H1 (cell line): Measurements from ENCODE around the gene RAPGEF1. TPM values are rescaled to one million over a fixed set of nuclear protein-coding genes. Genes with fewer than 3 reads are reported as not detected.

ENCODE experiments used
- CTCF ChIA-PET: fragments of 300-600 bp; sonication (Branson Sonifier 250); formaldehyde crosslinking; loops from one replicate; lab custom pipeline; 2021; ENCODE audit not compliant: partially characterized antibody; lab: Charles Lee
- POLR2A ChIA-PET: fragments of 300-600 bp; sonication (Branson Sonifier 250); formaldehyde crosslinking; loops from one replicate; lab custom pipeline; 2021; ENCODE audit warnings: inconsistent platforms; ENCODE audit not compliant: partially characterized antibody; lab: Charles Lee
- DNase-seq, 2 experiments: peaks; one replicate each; pipeline versions ENCODE4 v3.0.0 to v3.0.0-alpha.2; 2010 to 2022; ENCODE audit warnings: low spot score in 2 of 2, low read depth in 1 of 2, mixed read lengths in 1 of 2
- FAIRE-seq: peaks from 2 replicates; lab custom pipeline; 2011; peaks lifted over from hg19 to GRCh38; lab: Jason Lieb, UNC
- H2AFZ ChIP-seq: 2 replicates; pipeline ENCODE4 v1.8.1; 2012; ENCODE audit warnings: low read length, inconsistent platforms
- H2AK5ac ChIP-seq: 2 replicates; pipeline ENCODE4 v1.6.1; 2013; ENCODE audit warnings: low read depth, low read length
- H2BK120ac ChIP-seq: replicated peaks from 2 replicates; pipeline ENCODE3; 2013; ENCODE audit warnings: low read depth, low read length, inconsistent platforms
- H2BK12ac ChIP-seq: 2 replicates; pipeline ENCODE4 v1.6.1; 2013; ENCODE audit warnings: low read depth, low read length
- H2BK15ac ChIP-seq: 2 replicates; pipeline ENCODE4 v1.6.1; 2013; ENCODE audit warnings: low read length
- H2BK20ac ChIP-seq: 2 replicates; pipeline ENCODE4 v1.6.1; 2013; ENCODE audit warnings: low read length
- H2BK5ac ChIP-seq: 2 replicates; pipeline ENCODE4 v1.6.1; 2013; ENCODE audit warnings: low read depth, low read length
- H3K14ac ChIP-seq: 2 replicates; pipeline ENCODE4 v1.6.1; 2013; ENCODE audit warnings: inconsistent platforms; ENCODE audit not compliant: insufficient read length
- H3K18ac ChIP-seq: 2 replicates; pipeline ENCODE4 v1.6.1; 2013; ENCODE audit warnings: low read length; ENCODE audit errors: extremely low read depth
- H3K23ac ChIP-seq: 2 replicates; pipeline ENCODE4 v1.6.1; 2013; ENCODE audit warnings: inconsistent platforms; ENCODE audit not compliant: insufficient read length
- H3K23me2 ChIP-seq: 2 replicates; pipeline ENCODE4 v1.6.1; 2013; ENCODE audit warnings: low read depth, low read length
- H3K27ac ChIP-seq: 2 replicates; pipeline ENCODE4 v1.6.1; 2011; ENCODE audit warnings: low read depth, low read length, inconsistent platforms
- H3K27me3 ChIP-seq, 4 experiments: replicated peaks in 1 of 4; 1 replicate in 1 of 4; 2 replicates in 3 of 4; pipeline versions ENCODE4 v1.6.1 to v1.8.1; 2011 to 2013; ENCODE audit warnings: low read length in 3 of 4, mild to moderate bottlenecking in 3 of 4, inconsistent platforms in 2 of 4, mixed read lengths in 2 of 4, moderate library complexity in 1 of 4; ENCODE audit not compliant: control insufficient read depth in 3 of 4, insufficient read depth in 3 of 4; ENCODE audit errors: extremely low read depth in 1 of 4
- H3K36me3 ChIP-seq, 4 experiments: 2 replicates each; pipeline versions ENCODE4 v1.6.1 to v1.8.1; 2011 to 2013; ENCODE audit warnings: mild to moderate bottlenecking in 4 of 4, low read length in 3 of 4, moderate library complexity in 2 of 4, control low read depth in 1 of 4, inconsistent platforms in 1 of 4; ENCODE audit not compliant: insufficient read depth in 4 of 4, control insufficient read depth in 2 of 4
- H3K4ac ChIP-seq: replicated peaks from 2 replicates; pipeline ENCODE3; 2013; ENCODE audit warnings: low read length, low read depth, mixed read lengths, inconsistent platforms; ENCODE audit not compliant: insufficient read length
- H3K4me1 ChIP-seq, 4 experiments: replicated peaks in 1 of 4; 1 replicate in 1 of 4; 2 replicates in 3 of 4; pipeline versions ENCODE4 v1.6.1 to v1.8.1; 2011 to 2013; ENCODE audit warnings: low read length in 3 of 4, inconsistent platforms in 2 of 4, mixed read lengths in 1 of 4; ENCODE audit not compliant: insufficient read depth in 4 of 4, control insufficient read depth in 3 of 4
- H3K4me2 ChIP-seq, 2 experiments: 2 replicates each; pipeline versions ENCODE4 v1.6.1 to v1.8.1; 2011 to 2013; ENCODE audit warnings: low read depth in 2 of 2, low read length in 2 of 2, control low read depth in 1 of 2, inconsistent platforms in 1 of 2, mild to moderate bottlenecking in 1 of 2; ENCODE audit not compliant: insufficient read depth in 1 of 2
- H3K4me3 ChIP-seq, 4 experiments: fragments of 200-600, 300-600 bp in 1 of 4; sonication (generic), shearing (Covaris generic), sonication (Bioruptor Twin) in 1 of 4; 2 replicates each; pipeline versions ENCODE4 v1.5.1 to v1.8.1; 2011 to 2016; ENCODE audit warnings: low read length in 4 of 4, low read depth in 3 of 4, control low read depth in 2 of 4, inconsistent platforms in 2 of 4, mild to moderate bottlenecking in 2 of 4, mixed read lengths in 1 of 4, moderate library complexity in 1 of 4; ENCODE audit not compliant: insufficient read depth in 2 of 4; ENCODE audit errors: extremely low read depth in 1 of 4
- H3K56ac ChIP-seq: replicated peaks from 2 replicates; pipeline ENCODE3; 2013; ENCODE audit warnings: low read depth, mild to moderate bottlenecking, mixed read lengths, low read length, inconsistent platforms; ENCODE audit not compliant: insufficient read length
- H3K79me1 ChIP-seq: 2 replicates; pipeline ENCODE4 v1.6.1; 2013; ENCODE audit warnings: low read depth, low read length, control low read depth
- H3K79me2 ChIP-seq, 2 experiments: 2 replicates each; pipeline versions ENCODE4 v1.6.1 to v1.8.1; 2012 to 2013; ENCODE audit warnings: low read length in 2 of 2, mild to moderate bottlenecking in 2 of 2, inconsistent platforms in 1 of 2; ENCODE audit not compliant: insufficient read depth in 2 of 2, control insufficient read depth in 1 of 2
- H3K9ac ChIP-seq, 4 experiments: replicated peaks in 1 of 4; 1 replicate in 1 of 4; 2 replicates in 3 of 4; pipeline versions ENCODE4 v1.6.1 to v1.8.1; 2011 to 2013; ENCODE audit warnings: low read depth in 3 of 4, low read length in 3 of 4, control low read depth in 2 of 4, mild to moderate bottlenecking in 2 of 4, moderate library complexity in 2 of 4, inconsistent platforms in 1 of 4; ENCODE audit errors: extremely low read depth in 1 of 4
- H3K9me3 ChIP-seq, 2 experiments: 2 replicates each; pipeline versions ENCODE4 v1.6.1 to v1.8.1; 2012 to 2013; ENCODE audit warnings: mild to moderate bottlenecking in 2 of 2, moderate library complexity in 2 of 2, control low read depth in 1 of 2, inconsistent platforms in 1 of 2, low read depth in 1 of 2, low read length in 1 of 2, mixed read lengths in 1 of 2; ENCODE audit not compliant: insufficient read depth in 2 of 2
- H4K20me1 ChIP-seq, 2 experiments: replicated peaks in 1 of 2; 2 replicates each; pipeline versions ENCODE3 to v1.8.1; 2011 to 2013; ENCODE audit warnings: inconsistent platforms in 2 of 2, low read length in 2 of 2, mild to moderate bottlenecking in 1 of 2; ENCODE audit not compliant: insufficient read depth in 2 of 2, control insufficient read depth in 1 of 2
- H4K5ac ChIP-seq: 2 replicates; pipeline ENCODE4 v1.6.1; 2013; ENCODE audit warnings: low read length, low read depth, mixed read lengths, inconsistent platforms; ENCODE audit not compliant: insufficient read length
- H4K8ac ChIP-seq: 2 replicates; pipeline ENCODE4 v1.8.0; 2013; ENCODE audit warnings: mild to moderate bottlenecking, moderate library complexity, low read length, inconsistent platforms; ENCODE audit not compliant: insufficient read depth; ENCODE audit errors: extremely low read depth
- H4K91ac ChIP-seq: replicated peaks from 2 replicates; pipeline ENCODE3; 2013; ENCODE audit warnings: low read length, mixed read lengths, inconsistent platforms; ENCODE audit not compliant: insufficient read length
- BCL11A ChIP-seq, 2 experiments: IDR thresholded peaks; one replicate each; pipeline ENCODE4 v1.6.1; 2011; ENCODE audit warnings: low read depth in 2 of 2, low read length in 2 of 2, mild to moderate bottlenecking in 2 of 2
- CBX5 ChIP-seq: fragments of 300-800, 300-1000 bp; sonication (generic); IDR thresholded peaks from 2 replicates; pipeline ENCODE4 v1.7.1; 2016; ENCODE audit warnings: antibody characterized with exemption, low read length, low read depth
- KDM5A ChIP-seq: fragments of 200-600 bp; IDR thresholded peaks from 2 replicates; pipeline ENCODE4 v1.7.1; 2012; ENCODE audit warnings: mild to moderate bottlenecking, low read length, inconsistent platforms, mixed read lengths
- MAX ChIP-seq: IDR thresholded peaks from 2 replicates; pipeline ENCODE4 v1.6.1; 2012; ENCODE audit warnings: inconsistent platforms
- NRF1 ChIP-seq: IDR thresholded peaks from 2 replicates; pipeline ENCODE4 v1.6.1; 2011; ENCODE audit warnings: mild to moderate bottlenecking, low read depth, low read length, improper control_type of control experiment
- PHF8 ChIP-seq: fragments of 200-600 bp; sonication (generic); conservative IDR thresholded peaks from 2 replicates; pipeline ENCODE4 v1.7.1; 2012; ENCODE audit warnings: low read depth, mild to moderate bottlenecking, inconsistent platforms, low read length, moderate library complexity
- POLR2AphosphoS5 ChIP-seq: IDR thresholded peaks from 2 replicates; pipeline ENCODE4 v1.6.1; 2011; ENCODE audit warnings: low read depth, low read length
- RAD21 ChIP-seq, 2 experiments: IDR thresholded peaks in 1 of 2; conservative IDR thresholded peaks in 1 of 2; 2 replicates each; pipeline ENCODE4 v1.6.1; 2011; ENCODE audit warnings: low read depth in 2 of 2, low read length in 2 of 2, improper control_type of control experiment in 1 of 2, inconsistent platforms in 1 of 2, mild to moderate bottlenecking in 1 of 2, moderate library complexity in 1 of 2
- SIN3A ChIP-seq, 2 experiments: IDR thresholded peaks in 1 of 2; conservative IDR thresholded peaks in 1 of 2; 2 replicates each; pipeline ENCODE4 v1.6.1; 2011 to 2012; ENCODE audit warnings: low read length in 2 of 2, improper control_type of control experiment in 1 of 2, low read depth in 1 of 2, mild to moderate bottlenecking in 1 of 2
- SIX5 ChIP-seq: IDR thresholded peaks from 2 replicates; pipeline ENCODE4 v1.6.1; 2011; ENCODE audit warnings: mild to moderate bottlenecking, low read depth, low read length
- SUZ12 ChIP-seq: fragments of 200-600 bp; sonication (generic); IDR thresholded peaks from 2 replicates; pipeline ENCODE4 v1.6.1; 2012; ENCODE audit warnings: mild to moderate bottlenecking, inconsistent platforms, low read length, moderate library complexity, mixed read lengths
- WGBS, 2 experiments: shearing (Covaris generic) in 1 of 2; methylation state at CpG; one replicate each; pipeline versions ENCODE4 v1.1.6 to v1.1.7; 2013 to 2015; ENCODE audit warnings: low lambda C conversion rate in 2 of 2, mixed read lengths in 2 of 2, inconsistent platforms in 1 of 2, low coverage in 1 of 2, missing lambda C conversion rate in 1 of 2; ENCODE audit not compliant: insufficient replicate concordance in 2 of 2, insufficient coverage in 1 of 2, insufficient read length in 1 of 2; ENCODE audit errors: extremely low coverage in 1 of 2, missing lambda C conversion rate in 1 of 2; 5-methylcytosine and 5-hydroxymethylcytosine counted together
- polyA plus RNA-seq, 7 experiments: library from polyadenylated mRNA; depleted of rRNA in 3 of 7; stranded (reverse) in 5 of 7; unstranded in 2 of 7; fragments of >200 nt in 5 of 7; fragments of 200-250 nt in 2 of 7; gene quantifications; 1 replicate in 5 of 7; 2 replicates in 1 of 7; 4 replicates in 1 of 7; pipeline versions ENCODE4 v1.2.1 to v1.2.3, GENCODE V29; 2011 to 2013; ENCODE audit warnings: missing spikeins in 2 of 7, mixed read lengths in 2 of 7
- total RNA-seq: library from RNA; stranded (reverse); fragmentation: NEBNext Ultra II Directional; extraction: Animal tissue kit (Norgen Biotek cat#: 25700); gene quantifications from 2 replicates; pipeline ENCODE4 v1.2.1, GENCODE V29; 2021

The RAPGEF1 gene
- total and polyA plus RNA-seq, 2 of the 8 experiments (the other 6 are each of a cell fraction or from before 2014, with no cell fraction given): 29.7 to 78.9 TPM

GRCh38 chr9:131700765-131701435, 39.0 kb downstream of the RAPGEF1 start:
- H3K36me3 ChIP-seq: no peaks in the 10 kb centered on the region
- no peak overlapping the region for H3K4me3 ChIP-seq
- no peak for FAIRE-seq
- H4K5ac ChIP-seq: no peak overlapping the region
- no peak overlapping the region for H3K27ac ChIP-seq
- H2AFZ ChIP-seq: no peak overlapping the region
- H3K9ac ChIP-seq: no peak overlapping the region
- H2BK5ac ChIP-seq: no peak overlapping the region
- H3K23ac ChIP-seq: no peak overlapping the region
- no peak overlapping the region for H3K56ac ChIP-seq
- H3K27me3 ChIP-seq: no peaks in the 10 kb centered on the region
- H3K4me1 ChIP-seq: peaks cover 7 to 38% (median 27%) of the 10 kb centered on the region in 4 experiments
- no peaks in the 10 kb centered on the region for H3K9me3 ChIP-seq
- ChIA-PET POLR2A (no interaction called here), CTCF (interaction anchor here (0.9 to 1.1 kb wide), 2 partner anchors 22 to 44 kb away, joined by 3 to 4 read pairs; no protein-coding TSS in a partner anchor)
- H3K14ac ChIP-seq: no peak overlapping the region
- WGBS, 2 experiments: 89% methylated on average over 11 of the region's 11 CpGs; no CpG with 5 or more reads in 1 of the 2 experiments
- H3K18ac ChIP-seq: no peak overlapping the region
- H2BK120ac ChIP-seq: no peak overlapping the region
- no peaks in the 10 kb centered on the region for H3K23me2 ChIP-seq
- H4K91ac ChIP-seq: no peak overlapping the region
- H2BK20ac ChIP-seq: no peak overlapping the region
- H2BK12ac ChIP-seq: no peak overlapping the region
- peaks cover 0 to 59% of the 10 kb centered on the region in 2 experiments; a peak in 2 of 4 replicates for H3K79me2 ChIP-seq
- DNase-seq: no peak
- no peak overlapping the region for H3K4me2 ChIP-seq
- H4K8ac ChIP-seq: no peak overlapping the region
- H2BK15ac ChIP-seq: no peak overlapping the region
- peaks cover 3% of the 10 kb centered on the region for H3K79me1 ChIP-seq
- H2AK5ac ChIP-seq: no peak overlapping the region
- no peak overlapping the region for H3K4ac ChIP-seq
- peaks cover 0 to 6% of the 10 kb centered on the region in 2 experiments for H4K20me1 ChIP-seq
- TF ChIP-seq MAX (no peak), SIX5 (no peak), RAD21 (IDR thresholded peaks at IDR 0.05 in 1 of 2, conservative IDR thresholded peaks at IDR 0.05 in 1 of 2; ENCODE audit: low read depth in 2 of 2, low read length in 2 of 2) (no peak), KDM5A (no peak), CBX5 (no peak), PHF8 (no peak), SIN3A (conservative IDR thresholded peaks at IDR 0.05 in 1 of 2, IDR thresholded peaks at IDR 0.05 in 1 of 2; ENCODE audit: low read depth in 1 of 2, low read length in 2 of 2) (no peak), NRF1 (no peak), BCL11A (IDR thresholded peaks at IDR 0.05; ENCODE audit: low read depth in 2 of 2, low read length in 2 of 2) (no peak), POLR2AphosphoS5 (no peak), SUZ12 (no peak)
